Fibroblast of lung (primary cell): ENCODE measurements around the gene SYNM.

Source experiments
- CTCF ChIP-seq, 2 donors: IDR thresholded peaks in 1 of 2; conservative IDR thresholded peaks in 1 of 2; 1 replicate in 1 of 2; 2 replicates in 1 of 2; pipeline ENCODE4 v1.5.1; 2011 to 2012; ENCODE audit warnings: low read length in 2 of 2, control low read depth in 1 of 2, inconsistent platforms in 1 of 2, low read depth in 1 of 2, mild to moderate bottlenecking in 1 of 2
- EZH2 ChIP-seq: IDR thresholded peaks from 2 replicates; pipeline ENCODE4 v1.5.1; 2012; ENCODE audit warnings: low read length, control low read depth, mild to moderate bottlenecking; ENCODE audit errors: missing control alignments

DNA sequence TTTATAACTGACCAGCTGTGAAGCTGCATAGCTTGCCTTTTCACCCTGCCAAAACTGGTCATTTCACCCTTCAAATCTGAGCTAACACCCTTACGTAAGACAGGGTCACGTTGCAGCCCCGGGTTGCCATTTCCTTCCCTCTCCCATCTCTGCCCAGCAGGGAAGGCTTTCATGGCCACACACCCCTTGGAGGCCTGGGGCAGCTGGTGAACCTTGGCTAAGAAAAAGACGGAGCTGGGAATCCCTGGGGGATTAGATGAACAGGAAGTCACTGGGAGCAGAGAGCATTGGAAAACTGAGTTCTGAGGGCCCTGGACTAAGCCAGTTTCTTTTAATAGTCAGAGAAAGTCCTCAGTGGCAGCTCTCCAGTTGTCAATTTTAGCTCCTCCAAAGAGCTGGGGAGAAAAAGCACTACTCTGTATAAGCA lies 76.7 kb downstream of the SYNM start:
- TF ChIP-seq CTCF (conservative IDR thresholded peaks at IDR 0.05 in 1 of 2, IDR thresholded peaks at IDR 0.05 in 1 of 2; ENCODE audit: low read depth in 1 of 2, low read length in 2 of 2) (no peak), EZH2 (no peak)
